SK-N-SH (cell line): ENCODE measurements around the gene PRDM11.

Experiments used
- CTCF ChIP-seq: fragments of 200-600 bp; sonication (generic); IDR thresholded peaks from 2 replicates; pipeline ENCODE4 v1.6.1; 2017; ENCODE audit warnings: antibody characterized with exemption, mild to moderate bottlenecking, moderate library complexity
- FOXM1 ChIP-seq: IDR thresholded peaks from 2 replicates; pipeline ENCODE4 v1.4.0; 2012; ENCODE audit warnings: low read depth, mild to moderate bottlenecking

- TF ChIP-seq CTCF (no peak), FOXM1 (no peak)
These were observed 113.2 kb downstream of the PRDM11 start for GRCh38 chr11:45259592-45259991.
